GM19025 (cell line): ENCODE results near the gene GBP6.
"Not testable (repeated sequence)": the region's sequence is repeated elsewhere in the genome, so short reads cannot be mapped to it uniquely, and the experiment has no call there.

Experiments
- ATAC-seq: cut with Tn5 transposase; IDR thresholded peaks from one replicate; pipeline ENCODE4 v1.9.1; 2021; ENCODE audit warnings: mild to moderate bottlenecking, low read depth, moderate library complexity; ENCODE audit not compliant: unreplicated experiment

Gene GBP6

GRCh38 chr1:89364954-89365550 lies 1.2 kb downstream of the GBP6 start:
- no peak for ATAC-seq

GRCh38 chr1:89367221-89367620 lies 3.4 kb downstream of the GBP6 start:
- no peak for ATAC-seq

- no peak for ATAC-seq
Measured at GRCh38 chr1:89369331-89369730, 5.5 kb downstream of the GBP6 start.

DNA sequence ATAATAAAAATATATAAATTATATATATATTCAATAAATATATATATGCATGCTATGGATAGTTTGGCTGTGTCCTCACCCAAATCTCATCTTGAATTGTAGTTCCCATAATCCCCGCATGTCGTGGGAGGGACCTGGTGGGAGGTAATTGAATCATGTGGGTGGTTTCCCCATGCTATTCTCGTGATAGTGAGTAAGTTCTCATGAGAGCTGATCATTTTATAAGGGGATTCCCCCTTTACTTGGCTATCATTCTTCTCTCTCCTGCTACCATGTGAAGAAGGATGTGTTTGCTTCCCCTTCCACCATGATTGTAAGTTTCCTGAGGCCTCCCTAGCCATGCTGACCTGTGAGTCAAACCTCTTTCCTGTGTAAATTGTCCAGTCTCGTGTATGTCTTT lies 10.0 kb downstream of the GBP6 start:
- not testable (repeated sequence) for ATAC-seq

GRCh38 chr1:89378001-89378400 lies 14.1 kb downstream of the GBP6 start:
- no peak for ATAC-seq

- no peak for ATAC-seq
Measured at GRCh38 chr1:89381618-89382017, 17.8 kb downstream of the GBP6 start.

- no peak for ATAC-seq
Measured at GRCh38 chr1:89382479-89382878, 18.6 kb downstream of the GBP6 start.

DNA sequence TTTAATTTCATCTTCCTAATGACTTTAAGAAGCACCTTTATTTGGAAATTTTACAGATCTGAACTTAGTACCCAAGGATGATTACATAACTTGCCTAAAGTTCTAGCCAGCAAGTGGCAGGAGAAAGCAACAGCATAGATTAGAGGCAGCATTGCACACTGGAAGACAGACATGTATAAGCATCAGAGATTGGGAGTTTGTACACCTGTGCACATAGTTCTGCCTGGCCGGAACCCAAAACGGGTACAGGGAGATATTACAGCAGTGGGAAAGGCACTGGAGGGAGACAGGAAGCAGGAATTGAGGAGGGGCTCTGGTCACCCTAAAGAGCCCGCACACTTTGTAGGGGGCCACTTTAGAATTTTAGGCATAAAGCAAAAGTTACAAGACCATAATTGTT lies 19.3 kb downstream of the GBP6 start:
- ATAC-seq: no peak

- no peak for ATAC-seq
Measured at GRCh38 chr1:89390707-89391106, 26.8 kb downstream of the GBP6 start.

GRCh38 chr1:89391686-89392085 lies 27.8 kb downstream of the GBP6 start:
- ATAC-seq: no peak

- ATAC-seq: no peak
Measured at GRCh38 chr1:89394851-89395250, 31.0 kb downstream of the GBP6 start.

GRCh38 chr1:89396902-89397301 lies 33.0 kb downstream of the GBP6 start:
- ATAC-seq: no peak

GRCh38 chr1:89405275-89405929 lies 41.5 kb downstream of the GBP6 start:
- ATAC-seq: no peak

DNA sequence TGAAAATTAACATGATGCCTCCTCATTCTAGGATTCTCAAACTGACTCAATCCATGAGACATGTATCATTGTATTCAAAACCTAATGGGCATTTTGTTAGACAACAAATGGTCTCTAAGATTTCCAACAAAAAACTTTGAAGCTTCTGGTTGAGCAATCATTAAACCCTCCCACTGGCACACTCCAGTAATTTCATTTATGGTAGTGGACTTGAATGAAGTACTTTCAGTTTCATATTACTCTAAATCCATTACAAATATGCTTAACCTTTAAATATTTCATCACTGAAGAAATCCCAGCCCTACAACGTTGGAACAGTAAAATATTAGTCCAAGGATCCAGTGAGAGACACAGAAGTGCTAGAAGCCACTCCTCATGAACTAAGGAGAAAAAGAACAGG lies 43.5 kb downstream of the GBP6 start:
- ATAC-seq: no peak

DNA sequence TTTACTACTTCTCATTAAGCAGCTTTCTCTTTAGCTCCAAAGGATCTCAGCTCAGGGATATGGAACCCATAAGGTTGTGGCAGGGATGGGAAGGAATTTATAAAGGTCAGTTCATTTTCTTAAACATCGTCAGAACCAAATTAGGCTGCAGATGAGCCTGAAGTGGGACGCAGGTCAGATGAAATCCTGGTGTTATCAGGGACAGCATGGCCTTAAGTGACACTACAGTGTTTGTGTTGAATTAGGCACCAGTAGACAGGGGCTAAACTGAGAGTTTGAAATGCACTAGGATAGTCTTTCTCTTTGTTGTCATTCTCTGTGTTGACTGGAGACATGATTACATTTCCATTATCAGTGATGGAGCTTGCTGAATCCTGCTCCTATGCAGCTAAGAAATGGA lies 43.9 kb downstream of the GBP6 start:
- ATAC-seq: not testable (repeated sequence)

DNA sequence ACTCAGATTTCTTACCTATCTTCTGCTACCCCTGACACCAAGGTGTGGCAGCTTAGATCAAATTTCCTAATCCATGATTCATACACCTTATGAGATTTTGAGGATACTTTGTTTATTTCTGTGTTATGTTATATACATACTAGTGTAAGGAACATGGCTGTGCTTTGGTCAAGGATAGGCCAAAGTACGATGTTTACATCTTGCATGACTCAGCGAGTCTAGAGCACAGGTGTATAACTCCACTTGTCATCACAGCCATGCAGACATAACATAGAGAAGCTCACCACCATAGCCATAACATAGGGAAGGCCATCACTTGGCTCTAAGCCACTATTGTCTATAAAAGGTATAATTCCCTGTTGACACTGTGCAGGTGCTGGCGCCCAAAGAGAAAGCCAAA lies 61.2 kb downstream of the GBP6 start:
- no peak for ATAC-seq

DNA sequence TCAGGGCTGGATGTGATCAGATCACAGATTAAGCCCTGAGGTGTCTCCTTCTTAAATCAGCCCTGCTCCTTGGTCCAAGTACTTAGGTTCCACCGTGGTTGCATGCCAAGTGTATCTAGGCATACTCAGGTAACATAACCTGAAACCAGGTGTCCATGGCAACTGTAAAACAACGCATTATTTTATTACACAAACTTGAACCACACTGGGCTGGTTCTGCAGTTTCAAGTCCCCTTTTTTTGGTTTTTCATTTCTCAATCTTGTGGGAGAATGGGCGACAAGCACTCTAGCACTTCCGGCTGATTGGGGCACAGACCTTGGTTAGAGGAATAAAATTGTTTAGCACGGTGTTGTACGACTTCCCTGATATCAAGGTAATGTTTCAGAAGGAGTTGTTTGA lies 65.2 kb downstream of the GBP6 start:
- no peak for ATAC-seq

DNA sequence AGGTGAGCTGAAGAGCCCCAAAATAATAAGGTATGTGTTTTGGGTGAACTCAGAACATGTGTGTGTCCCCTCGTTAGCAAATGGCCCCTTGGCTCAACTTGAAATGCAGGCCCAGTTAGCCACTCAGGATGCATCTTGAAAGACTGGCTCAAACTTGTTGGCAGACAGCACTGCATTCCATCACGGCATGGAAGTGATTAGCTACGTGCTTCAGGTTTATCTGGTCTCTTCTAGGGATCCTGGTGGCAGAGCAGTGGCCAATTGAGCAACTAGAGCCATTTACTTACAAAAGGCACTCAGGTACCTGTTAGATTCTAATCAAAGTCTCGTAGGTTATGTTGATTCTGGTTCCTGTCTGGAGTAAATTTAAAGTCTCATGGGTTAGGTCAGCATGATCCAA lies 65.8 kb downstream of the GBP6 start:
- ATAC-seq: not testable (repeated sequence)

- ATAC-seq: no peak
Measured at GRCh38 chr1:89433421-89433820, 69.6 kb downstream of the GBP6 start.

- not testable (repeated sequence) for ATAC-seq
Measured at GRCh38 chr1:89434058-89434780, 70.4 kb downstream of the GBP6 start.
